Skeletal muscle satellite cell (primary cell): ENCODE measurements around the gene AMBP.

Source experiments
- H3K27me3 ChIP-seq: 2 replicates; pipeline ENCODE4 v1.7.0; 2013; ENCODE audit warnings: low read length; ENCODE audit not compliant: control insufficient read depth, insufficient read depth
- H3K36me3 ChIP-seq: 2 replicates; pipeline ENCODE4 v1.7.0; 2013; ENCODE audit warnings: mild to moderate bottlenecking, control low read depth, low read length; ENCODE audit not compliant: insufficient read depth
- H3K4me1 ChIP-seq: 2 replicates; pipeline ENCODE4 v1.7.0; 2013; ENCODE audit warnings: low read length; ENCODE audit not compliant: control insufficient read depth, insufficient read depth
- H3K4me2 ChIP-seq: 2 replicates; pipeline ENCODE4 v1.7.0; 2013; ENCODE audit warnings: mild to moderate bottlenecking, low read length
- H3K4me3 ChIP-seq: 2 replicates; pipeline ENCODE4 v1.7.0; 2013; ENCODE audit warnings: low read length
- H3K9ac ChIP-seq: 2 replicates; pipeline ENCODE4 v1.7.0; 2013; ENCODE audit warnings: mild to moderate bottlenecking, low read depth, low read length, moderate library complexity
- H3K9me3 ChIP-seq: replicated peaks from 2 replicates; pipeline ENCODE4 v1.7.0; 2013; ENCODE audit warnings: mild to moderate bottlenecking, control low read depth, low read length

Gene AMBP

DNA sequence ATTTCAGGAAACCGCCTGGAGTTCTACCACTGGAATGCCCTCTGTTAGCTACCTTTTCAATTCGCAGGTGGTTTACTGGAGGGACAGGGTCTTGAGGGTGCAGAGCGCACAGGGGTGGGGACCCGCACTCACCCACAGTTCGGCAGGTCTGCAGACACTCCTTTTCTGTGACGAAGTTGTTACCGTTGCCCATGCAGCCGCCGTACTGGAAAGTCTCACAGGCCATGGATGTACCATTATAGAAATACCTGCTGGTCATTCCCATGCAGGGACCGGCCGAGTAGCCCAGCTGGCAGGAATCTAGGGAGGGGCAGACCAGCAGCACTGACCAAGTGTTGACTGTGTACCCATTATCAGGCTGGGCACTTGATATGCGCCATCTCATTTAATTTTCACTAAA is 16.8 kb downstream of the AMBP start:
- no peaks in the 10 kb centered on the region for H3K36me3 ChIP-seq
- peaks cover 31% of the 10 kb centered on the region for H3K27me3 ChIP-seq
- H3K9me3 ChIP-seq = no peaks in the 10 kb centered on the region
- no peak overlapping the region for H3K4me3 ChIP-seq
- H3K4me1 ChIP-seq = no peaks in the 10 kb centered on the region
- H3K9ac ChIP-seq = no peak overlapping the region
- no peak overlapping the region for H3K4me2 ChIP-seq

DNA sequence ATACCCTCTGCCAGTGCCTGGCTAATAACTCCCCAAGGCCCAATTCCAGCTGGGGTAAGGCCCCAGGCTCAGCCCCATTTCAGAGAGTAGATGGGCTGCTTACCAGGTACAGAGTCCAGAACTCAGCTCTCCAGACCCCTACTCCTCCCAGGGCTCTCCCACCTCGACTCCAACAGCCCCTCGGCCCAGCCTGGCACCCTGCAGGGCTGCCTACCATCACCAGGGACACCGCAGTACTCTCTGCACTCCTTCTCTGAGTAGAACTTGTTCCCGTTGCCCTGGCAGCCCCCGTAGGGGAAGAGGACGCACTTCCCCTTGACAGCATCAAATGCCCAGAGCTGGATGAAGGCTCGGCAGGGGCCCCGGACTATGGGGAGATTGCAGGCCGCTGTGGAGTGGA is 17.4 kb downstream of the AMBP start:
- H3K27me3 ChIP-seq = peaks cover 27% of the 10 kb centered on the region
- H3K4me3 ChIP-seq = no peak overlapping the region
- no peaks in the 10 kb centered on the region for H3K36me3 ChIP-seq
- no peaks in the 10 kb centered on the region for H3K4me1 ChIP-seq
- H3K9ac ChIP-seq = no peak overlapping the region
- H3K9me3 ChIP-seq = no peaks in the 10 kb centered on the region
- no peak overlapping the region for H3K4me2 ChIP-seq

DNA sequence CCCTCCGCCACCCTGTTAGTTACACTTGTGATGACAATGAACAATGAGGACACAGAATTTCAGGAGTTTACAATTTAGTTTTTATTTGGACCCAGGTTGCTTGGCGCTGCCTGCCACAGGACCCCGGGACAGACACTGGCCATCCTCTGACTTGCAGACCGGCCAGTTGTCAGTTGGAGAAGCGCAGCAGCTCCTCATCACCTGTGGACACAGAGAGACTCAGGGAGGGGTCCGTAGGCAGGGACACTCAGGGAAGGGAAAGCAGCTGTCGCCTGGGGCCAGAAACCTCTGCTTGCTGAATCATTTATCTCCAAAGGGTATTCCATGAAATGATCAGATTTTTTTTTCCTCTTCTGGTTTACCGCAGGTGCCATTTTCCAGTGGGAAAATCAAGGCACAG is 18.0 kb downstream of the AMBP start:
- H3K9me3 ChIP-seq = no peaks in the 10 kb centered on the region
- H3K9ac ChIP-seq = no peak overlapping the region
- H3K4me3 ChIP-seq = no peak overlapping the region
- H3K4me2 ChIP-seq = no peak overlapping the region
- H3K27me3 ChIP-seq = peaks cover 22% of the 10 kb centered on the region
- no peaks in the 10 kb centered on the region for H3K36me3 ChIP-seq
- no peaks in the 10 kb centered on the region for H3K4me1 ChIP-seq

DNA sequence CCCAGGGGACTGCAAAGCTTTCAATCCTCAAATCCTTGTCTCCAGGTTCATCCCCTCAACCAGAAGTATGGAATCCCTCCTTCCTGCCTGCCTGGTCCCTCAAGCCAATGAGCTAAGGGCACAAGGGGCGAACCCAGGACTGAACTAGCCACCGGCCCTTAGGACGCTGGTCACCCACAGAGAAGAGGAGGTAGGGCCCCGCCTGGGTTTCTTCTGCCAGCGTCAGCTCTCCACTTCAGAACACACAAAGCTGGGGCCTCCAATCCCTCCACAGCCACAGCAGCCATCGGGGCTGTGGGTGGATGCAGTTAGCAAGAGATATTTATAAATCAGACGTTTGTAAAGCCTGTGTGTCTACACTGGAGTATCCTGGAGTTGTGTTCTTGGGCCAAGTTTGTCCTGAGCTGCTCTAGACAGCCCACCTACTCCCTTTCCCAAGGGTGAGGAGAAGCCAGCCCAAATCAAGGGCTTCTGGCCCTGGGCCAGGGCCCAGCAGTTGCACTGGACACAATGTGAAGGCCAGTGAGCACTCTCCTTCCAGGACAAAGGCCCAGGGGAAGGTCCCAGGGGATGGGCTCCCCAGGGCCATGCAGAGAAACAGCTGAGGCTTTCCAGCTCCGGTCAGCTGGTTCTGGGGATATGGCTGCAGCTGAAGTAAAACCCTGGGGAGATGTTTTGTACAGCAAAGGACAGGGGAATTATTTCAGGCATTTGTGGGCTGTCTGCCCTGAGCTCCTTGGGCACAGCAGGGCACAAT is 18.9 kb downstream of the AMBP start:
- H3K9me3 ChIP-seq = no peaks in the 10 kb centered on the region
- H3K36me3 ChIP-seq = no peaks in the 10 kb centered on the region
- H3K9ac ChIP-seq = no peak overlapping the region
- no peak overlapping the region for H3K4me3 ChIP-seq
- no peaks in the 10 kb centered on the region for H3K4me1 ChIP-seq
- no peak overlapping the region for H3K4me2 ChIP-seq
- peaks cover 19% of the 10 kb centered on the region for H3K27me3 ChIP-seq

DNA sequence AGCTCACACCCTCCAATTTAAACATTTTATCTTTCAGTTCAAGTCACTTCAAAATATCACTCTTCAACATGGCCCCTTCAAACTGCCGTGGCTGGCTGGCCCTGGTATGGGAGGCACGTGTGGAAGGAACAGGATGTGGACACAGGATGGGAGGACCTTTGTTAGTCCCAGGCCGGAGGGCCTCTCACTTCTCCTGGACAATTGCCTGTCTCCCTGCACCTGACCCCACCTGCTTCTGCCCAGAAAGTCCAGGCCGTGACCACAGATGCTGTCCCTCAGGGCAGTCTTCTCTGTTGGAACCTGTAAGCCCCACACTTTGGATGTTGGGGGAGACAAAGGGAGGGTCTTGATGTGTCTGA is 19.4 kb downstream of the AMBP start:
- Histone ChIP-seq H3K27me3 (peaks cover 15% of the 10 kb centered on the region), H3K9ac (no peak overlapping the region), H3K36me3 (no peaks in the 10 kb centered on the region), H3K4me3 (no peak overlapping the region), H3K4me2 (no peak overlapping the region), H3K4me1 (no peaks in the 10 kb centered on the region), H3K9me3 (no peaks in the 10 kb centered on the region)

DNA sequence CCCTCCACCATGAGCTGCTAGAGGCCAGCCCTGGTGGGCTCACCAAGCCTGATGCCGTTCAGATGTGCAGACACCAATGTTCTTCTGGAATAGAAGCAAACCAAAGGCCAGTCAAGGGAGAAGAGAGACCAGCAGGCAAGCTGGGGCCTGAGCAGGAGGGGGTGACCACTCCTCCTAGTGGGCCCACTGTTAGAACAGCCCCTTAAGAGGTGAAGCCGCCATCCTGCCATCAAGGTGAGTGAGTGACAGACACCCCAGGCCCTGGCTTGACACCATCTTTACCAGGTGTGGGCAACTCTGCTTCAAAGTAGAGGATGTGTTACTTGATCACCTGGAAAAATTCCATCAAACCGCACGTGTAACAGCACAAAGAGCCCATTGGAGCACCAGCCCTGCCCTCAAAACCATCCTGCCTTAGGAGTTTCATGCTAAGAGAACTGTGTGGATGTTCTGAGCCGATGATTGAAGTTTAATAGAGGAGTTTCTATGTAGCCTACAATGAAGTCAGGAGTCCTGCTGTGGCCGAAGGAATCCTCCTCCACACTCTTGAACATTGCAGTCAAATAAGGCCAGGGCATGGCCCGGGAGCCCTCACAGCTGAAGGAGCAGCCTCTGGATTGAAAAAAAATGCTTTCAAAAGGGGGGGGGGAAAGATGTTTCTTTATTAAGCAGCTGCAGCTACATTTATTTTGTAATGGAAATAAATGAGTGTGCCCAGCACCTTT is 20.8 kb downstream of the AMBP start:
- no peak overlapping the region for H3K4me3 ChIP-seq
- H3K9me3 ChIP-seq = no peaks in the 10 kb centered on the region
- H3K9ac ChIP-seq = no peak overlapping the region
- no peaks in the 10 kb centered on the region for H3K36me3 ChIP-seq
- H3K27me3 ChIP-seq = peaks cover 1% of the 10 kb centered on the region
- no peaks in the 10 kb centered on the region for H3K4me1 ChIP-seq
- H3K4me2 ChIP-seq = no peak overlapping the region

DNA sequence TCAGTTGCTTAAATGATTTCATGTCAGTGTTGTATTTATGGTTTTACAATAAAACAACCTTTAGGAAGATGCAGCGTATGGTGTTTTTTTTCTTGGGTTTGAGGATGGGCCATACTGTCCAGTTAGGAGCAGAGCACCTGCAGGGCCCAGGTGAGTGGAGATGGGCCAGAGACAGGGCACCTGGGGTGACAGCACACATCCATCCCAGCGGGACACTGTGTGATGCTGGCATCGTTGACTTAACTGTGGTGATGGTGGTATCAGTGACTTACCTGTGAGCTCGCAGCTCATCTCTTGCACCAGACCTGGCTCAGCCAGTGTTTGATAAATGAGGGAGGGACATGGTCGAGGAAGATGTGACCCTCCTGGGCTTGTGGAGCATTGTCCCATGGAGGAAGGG is 21.6 kb downstream of the AMBP start:
- H3K4me3 ChIP-seq = no peak overlapping the region
- no peaks in the 10 kb centered on the region for H3K4me1 ChIP-seq
- no peaks in the 10 kb centered on the region for H3K9me3 ChIP-seq
- peaks cover 5% of the 10 kb centered on the region for H3K36me3 ChIP-seq
- H3K9ac ChIP-seq = no peak overlapping the region
- no peak overlapping the region for H3K4me2 ChIP-seq
- H3K27me3 ChIP-seq = no peaks in the 10 kb centered on the region

DNA sequence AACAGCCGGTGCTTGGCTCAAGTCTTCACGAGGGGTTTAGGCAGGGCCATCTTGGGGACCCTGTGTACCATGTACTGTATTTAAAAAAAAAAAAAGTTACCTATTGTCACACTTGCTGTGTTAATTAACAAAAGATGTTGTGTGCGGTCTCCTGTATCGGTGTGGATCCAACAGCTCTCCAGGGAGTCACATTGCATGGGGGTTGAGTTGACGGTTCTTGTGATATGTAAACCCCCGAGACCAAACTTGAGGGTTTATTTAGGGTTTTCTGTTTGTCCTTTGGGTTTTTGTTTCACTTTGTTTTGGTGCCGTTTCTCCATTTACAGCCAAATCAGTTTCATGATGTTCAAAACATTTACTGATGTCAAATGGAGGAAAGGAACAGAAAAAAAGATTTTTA is 22.2 kb downstream of the AMBP start:
- H3K36me3 ChIP-seq = peaks cover 8% of the 10 kb centered on the region
- no peaks in the 10 kb centered on the region for H3K9me3 ChIP-seq
- H3K9ac ChIP-seq = no peak overlapping the region
- H3K27me3 ChIP-seq = no peaks in the 10 kb centered on the region
- no peak overlapping the region for H3K4me3 ChIP-seq
- H3K4me2 ChIP-seq = no peak overlapping the region
- no peaks in the 10 kb centered on the region for H3K4me1 ChIP-seq

- no peaks in the 10 kb centered on the region for H3K27me3 ChIP-seq
- H3K4me1 ChIP-seq = no peaks in the 10 kb centered on the region
- H3K9me3 ChIP-seq = no peaks in the 10 kb centered on the region
- no peak overlapping the region for H3K4me2 ChIP-seq
- no peak overlapping the region for H3K9ac ChIP-seq
- H3K36me3 ChIP-seq = peaks cover 8% of the 10 kb centered on the region
- H3K4me3 ChIP-seq = no peak overlapping the region
These were observed 23.0 kb downstream of the AMBP start for GRCh38 chr9:114055061-114055460.

GRCh38 chr9:114054191-114054690 is 23.9 kb downstream of the AMBP start:
- Histone ChIP-seq H3K4me2 (no peak overlapping the region), H3K9me3 (no peaks in the 10 kb centered on the region), H3K27me3 (no peaks in the 10 kb centered on the region), H3K36me3 (peaks cover 14% of the 10 kb centered on the region), H3K9ac (no peak overlapping the region), H3K4me1 (no peaks in the 10 kb centered on the region), H3K4me3 (no peak overlapping the region)

GRCh38 chr9:114053246-114054005 is 24.7 kb downstream of the AMBP start:
- H3K4me2 ChIP-seq = no peak overlapping the region
- no peak overlapping the region for H3K9ac ChIP-seq
- H3K4me1 ChIP-seq = no peaks in the 10 kb centered on the region
- H3K36me3 ChIP-seq = peaks cover 22% of the 10 kb centered on the region
- no peak overlapping the region for H3K4me3 ChIP-seq
- H3K9me3 ChIP-seq = no peaks in the 10 kb centered on the region
- H3K27me3 ChIP-seq = no peaks in the 10 kb centered on the region
